Left renal pelvis (tissue), 4 donors: Measurements from ENCODE around the gene SLC35G1. TPM values are rescaled to one million over a fixed set of nuclear protein-coding genes. Genes with fewer than 3 reads are reported as not detected.

ENCODE experiments used
- DNase-seq, 4 donors: peaks; one replicate each; pipeline ENCODE4 v3.0.0-alpha.2; 2013; ENCODE audit warnings: low read depth in 4 of 4, low spot score in 3 of 4
- polyA plus RNA-seq, 4 donors: library from polyadenylated mRNA; unstranded; fragments of 120-200 nt; gene quantifications; one replicate each; pipeline ENCODE4 v1.2.1, GENCODE V29; 2013; ENCODE audit not compliant: insufficient read length in 4 of 4

Gene SLC35G1
- polyA plus RNA-seq, 4 donors: 7.6 to 9.5 (median 8.5) TPM

DNA sequence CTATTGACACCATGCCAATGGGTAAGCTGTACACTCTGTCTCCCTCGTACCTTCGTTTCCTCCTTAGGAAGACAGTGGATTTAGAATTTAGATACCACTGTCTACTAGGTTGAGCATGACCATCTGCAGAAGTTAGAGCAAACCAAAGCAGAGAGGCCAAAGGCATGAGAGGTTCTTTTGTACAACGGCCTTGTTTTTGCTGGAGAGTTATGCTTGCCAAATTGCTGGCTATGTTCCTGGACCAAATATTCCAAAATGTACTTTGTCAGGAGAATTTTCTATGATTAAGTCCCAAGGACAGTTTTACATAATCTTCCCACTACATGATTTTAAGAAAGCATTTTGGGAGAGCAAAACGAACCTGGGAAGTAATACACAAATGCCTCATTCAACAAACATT is 52.0 kb downstream of the SLC35G1 start:
- no peak for DNase-seq

DNA sequence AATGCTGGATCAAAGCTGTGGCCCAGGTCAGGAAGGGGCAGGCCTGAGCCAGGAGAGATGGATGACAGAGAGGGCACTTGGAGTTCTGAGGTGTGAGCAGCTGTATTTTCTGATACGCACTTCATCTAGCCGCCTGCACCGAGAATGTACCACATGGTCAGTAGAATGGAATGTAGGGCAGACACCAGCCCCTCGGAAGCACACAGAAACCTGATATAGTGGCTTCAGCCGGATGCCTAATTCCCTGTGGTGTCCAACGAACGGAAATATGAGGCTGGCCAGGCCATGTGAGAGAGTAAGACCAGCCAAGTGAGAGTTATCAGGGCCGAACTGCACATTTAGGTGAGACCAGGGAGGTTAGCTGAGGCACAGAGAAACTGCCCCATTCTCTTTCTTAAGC is 53.3 kb downstream of the SLC35G1 start:
- DNase-seq: peak; percentile 27 to 51 (median 30)

DNA sequence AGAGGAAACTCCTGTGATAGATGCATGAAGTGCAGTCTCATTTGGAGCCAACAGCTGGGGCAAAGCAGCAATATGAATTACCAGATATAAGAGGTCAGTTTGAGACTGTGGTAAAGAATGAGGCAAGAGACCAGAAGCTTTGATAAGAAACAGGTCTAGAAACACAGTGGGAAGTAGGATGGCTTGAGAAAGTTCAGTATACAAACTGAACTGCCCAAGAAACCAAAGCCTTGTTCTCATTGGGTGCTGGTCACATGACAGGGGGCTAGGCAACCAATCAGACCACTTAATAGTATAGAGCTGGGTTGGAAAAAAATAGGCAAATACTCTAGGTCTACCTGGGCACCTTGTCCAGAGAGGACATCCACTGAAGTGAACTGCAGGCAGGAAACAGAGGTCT is 53.7 kb downstream of the SLC35G1 start:
- no peak for DNase-seq

DNA sequence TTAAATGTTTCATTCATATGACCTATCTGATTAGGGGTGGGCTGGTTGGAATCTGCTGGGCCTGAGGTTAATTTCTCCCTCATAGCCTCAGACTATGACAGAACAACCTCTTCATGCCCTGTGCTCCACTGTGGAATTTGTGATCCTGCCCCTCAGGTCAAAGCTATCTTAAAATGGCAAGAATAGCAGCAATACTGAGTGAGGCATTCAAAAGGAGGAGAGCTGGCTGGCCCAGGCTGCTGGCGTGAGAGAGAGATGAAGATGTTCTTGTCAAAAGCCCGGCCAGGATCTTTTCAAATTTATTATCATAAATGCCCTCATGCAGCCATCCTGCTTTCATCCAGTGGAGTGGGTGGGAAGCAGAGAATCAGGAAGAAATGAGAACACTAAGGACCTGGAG is 58.1 kb downstream of the SLC35G1 start:
- DNase-seq: no peak

Other genes starting within 250 kb of the SLC35G1 start
- 10 to 100 TPM; 30.4 to 41.8 (median 35.2) TPM for gene FRA10AC1, start 191.4 kb upstream of the SLC35G1 start, polyA plus RNA-seq
- 10 to 100 TPM in 1 of 4 donors, 1 to 10 TPM in 3; 6.2 to 33.4 (median 6.5) TPM for gene LGI1, start 136.0 kb upstream of the SLC35G1 start, polyA plus RNA-seq
- 10 to 100 TPM; 23.8 to 38.5 (median 34.8) TPM for gene PLCE1, start 100.0 kb downstream of the SLC35G1 start, polyA plus RNA-seq